NCI-H2107 treated with DMSO at 0.1 percent for 48 hours (cell line): Measurements from ENCODE around the gene RUNX1.
"Not testable (repeated sequence)": the region's sequence is repeated elsewhere in the genome, so short reads cannot be mapped to it uniquely, and the experiment has no call there.

Experiments used
- DNase-seq: peaks from one replicate; lab custom pipeline; 2025; ENCODE audit not compliant: unreplicated experiment; lab: John Stamatoyannopoulos, UW

RUNX1 gene

GRCh38 chr21:34994766-34995631, 54.1 kb downstream of the RUNX1 start:
- DNase-seq = no peak

- not testable (repeated sequence) for DNase-seq
These were observed 55.6 kb downstream of the RUNX1 start for GRCh38 chr21:34993521-34993921.

GRCh38 chr21:34992736-34993398, 56.2 kb downstream of the RUNX1 start:
- no peak for DNase-seq

- no peak for DNase-seq
These were observed 56.9 kb downstream of the RUNX1 start for GRCh38 chr21:34992180-34992579.

GRCh38 chr21:34991366-34991957, 57.6 kb downstream of the RUNX1 start:
- DNase-seq = no peak

GRCh38 chr21:34990842-34991241, 58.3 kb downstream of the RUNX1 start:
- DNase-seq = no peak

GRCh38 chr21:34989337-34990151, 59.6 kb downstream of the RUNX1 start:
- no peak for DNase-seq

GRCh38 chr21:34988625-34989024, 60.5 kb downstream of the RUNX1 start:
- DNase-seq = no peak

GRCh38 chr21:34988139-34988538, 61.0 kb downstream of the RUNX1 start:
- no peak for DNase-seq

GRCh38 chr21:34987501-34988072, 61.5 kb downstream of the RUNX1 start:
- DNase-seq = no peak

GRCh38 chr21:34986561-34987500, 62.3 kb downstream of the RUNX1 start:
- no peak for DNase-seq

- no peak for DNase-seq
These were observed 64.6 kb downstream of the RUNX1 start for GRCh38 chr21:34984356-34985058.

- no peak for DNase-seq
These were observed 65.4 kb downstream of the RUNX1 start for GRCh38 chr21:34983680-34984086.

- no peak for DNase-seq
These were observed 67.3 kb downstream of the RUNX1 start for GRCh38 chr21:34981791-34982190.

GRCh38 chr21:34980423-34981115, 68.5 kb downstream of the RUNX1 start:
- DNase-seq = no peak

GRCh38 chr21:34979383-34979782, 69.7 kb downstream of the RUNX1 start:
- no peak for DNase-seq

GRCh38 chr21:34977333-34977732, 71.8 kb downstream of the RUNX1 start:
- no peak for DNase-seq

- DNase-seq = no peak
These were observed 74.7 kb downstream of the RUNX1 start for GRCh38 chr21:34974162-34974981.
